Neural cell (in vitro differentiated cells): ENCODE results near the gene GPLD1. TPM values are rescaled to one million over a fixed set of nuclear protein-coding genes. Genes with fewer than 3 reads are reported as not detected.

Experiments
- H2AFZ ChIP-seq: fragments of 200-600, 300-800 bp; sonication (generic), shearing (Covaris generic); 2 replicates; pipeline ENCODE4 v1.6.0; 2014; ENCODE audit warnings: low read depth, mild to moderate bottlenecking, antibody characterized with exemption, low read length, moderate library complexity
- H3F3A ChIP-seq: fragments of 200-600 bp; shearing (Covaris generic); 2 replicates; pipeline ENCODE4 v1.6.1; 2016; ENCODE audit warnings: mild to moderate bottlenecking, moderate library complexity, mixed read lengths, antibody characterized with exemption, low read length; ENCODE audit not compliant: insufficient read depth, poor library complexity, severe bottlenecking
- H3K27ac ChIP-seq: fragments of 200-600, 300-800 bp; sonication (generic), shearing (Covaris generic); 2 replicates; pipeline ENCODE4 v1.5.1; 2014; ENCODE audit warnings: mild to moderate bottlenecking, low read length, moderate library complexity
- H3K27me3 ChIP-seq: fragments of 300-800, 200-600 bp; sonication (generic), shearing (Covaris generic); 2 replicates; pipeline ENCODE4 v1.6.0; 2014; ENCODE audit warnings: mild to moderate bottlenecking, low read depth, low read length, moderate library complexity; ENCODE audit not compliant: insufficient read depth
- H3K36me3 ChIP-seq: fragments of 300-800, 200-600 bp; sonication (generic), shearing (Covaris generic); 2 replicates; pipeline ENCODE4 v1.5.1; 2014; ENCODE audit warnings: mild to moderate bottlenecking, antibody characterized with exemption, low read length, moderate library complexity; ENCODE audit not compliant: insufficient read depth
- H3K4me2 ChIP-seq: fragments of 300-800, 200-600 bp; sonication (generic), shearing (Covaris generic); 2 replicates; pipeline ENCODE4 v1.6.0; 2014; ENCODE audit warnings: mild to moderate bottlenecking, low read length
- H3K4me3 ChIP-seq: fragments of 300-800, 200-600 bp; sonication (generic), shearing (Covaris generic); 2 replicates; pipeline ENCODE4 v1.5.1; 2014; ENCODE audit warnings: mild to moderate bottlenecking, low read length, moderate library complexity
- H3K79me2 ChIP-seq: fragments of 200-600 bp; shearing (Covaris generic); replicated peaks from 2 replicates; pipeline ENCODE4 v1.6.0; 2014; ENCODE audit warnings: mild to moderate bottlenecking, low read length, moderate library complexity; ENCODE audit not compliant: insufficient read depth
- H3K9ac ChIP-seq: fragments of 300-800, 200-600 bp; sonication (generic), shearing (Covaris generic); 2 replicates; pipeline ENCODE4 v1.6.1; 2016; ENCODE audit warnings: mild to moderate bottlenecking, low read length, mixed read lengths
- H3K9me2 ChIP-seq: fragments of 200-600 bp; shearing (Covaris generic); 2 replicates; pipeline ENCODE4 v1.6.1; 2016; ENCODE audit warnings: mild to moderate bottlenecking, low read length, mixed read lengths; ENCODE audit not compliant: insufficient read depth
- H3K9me3 ChIP-seq: fragments of 200-600, 300-800 bp; sonication (generic), shearing (Covaris generic); 2 replicates; pipeline ENCODE4 v1.6.1; 2016; ENCODE audit warnings: mild to moderate bottlenecking, mixed run types, low read length, moderate library complexity, mixed read lengths
- H4K20me1 ChIP-seq: fragments of 200-600 bp; shearing (Covaris generic); 2 replicates; pipeline ENCODE4 v1.6.1; 2016; ENCODE audit warnings: mild to moderate bottlenecking, mixed run types; ENCODE audit not compliant: insufficient read depth
- CTCF ChIP-seq: fragments of 450-650 bp; IDR thresholded peaks from 2 replicates; pipeline ENCODE4 v1.5.1; 2014; ENCODE audit warnings: antibody characterized with exemption, mild to moderate bottlenecking, moderate library complexity; ENCODE audit not compliant: poor library complexity, severe bottlenecking
- EP300 ChIP-seq: fragments of 450-650 bp; conservative IDR thresholded peaks from 2 replicates; pipeline ENCODE4 v1.6.1; 2014; ENCODE audit warnings: antibody characterized with exemption, mild to moderate bottlenecking, moderate library complexity; ENCODE audit not compliant: poor library complexity, severe bottlenecking
- EZH2 ChIP-seq: fragments of 200-600, 300-800 bp; shearing (Covaris generic), sonication (generic); IDR thresholded peaks from 2 replicates; pipeline ENCODE4 v1.6.1; 2014; ENCODE audit warnings: antibody characterized with exemption, low read length, borderline replicate concordance, mild to moderate bottlenecking; ENCODE audit not compliant: insufficient read depth, poor library complexity, severe bottlenecking
- MXI1 ChIP-seq: fragments of 450-650 bp; conservative IDR thresholded peaks from 2 replicates; pipeline ENCODE4 v1.6.1; 2014; ENCODE audit warnings: antibody characterized with exemption, mild to moderate bottlenecking; ENCODE audit not compliant: poor library complexity, severe bottlenecking
- POLR2AphosphoS5 ChIP-seq: IDR thresholded peaks from 2 replicates; pipeline ENCODE4 v1.6.1; 2012
- RAD21 ChIP-seq: fragments of 450-650 bp; conservative IDR thresholded peaks from 2 replicates; pipeline ENCODE4 v1.6.1; 2014; ENCODE audit warnings: antibody characterized with exemption, mild to moderate bottlenecking, moderate library complexity
- SMC3 ChIP-seq: fragments of 450-650 bp; conservative IDR thresholded peaks from 2 replicates; pipeline ENCODE4 v1.6.1; 2014; ENCODE audit warnings: antibody characterized with exemption, mild to moderate bottlenecking, moderate library complexity; ENCODE audit not compliant: poor library complexity
- TAF1 ChIP-seq: IDR thresholded peaks from 2 replicates; pipeline ENCODE4 v1.6.1; 2012; ENCODE audit warnings: low read depth
- polyA plus RNA-seq: library from polyadenylated mRNA; depleted of rRNA; stranded (reverse); fragments of >200 nt; gene quantifications from 2 replicates; pipeline ENCODE4 v1.2.3, GENCODE V29; 2014
- TF ChIP-seq, protein P1 (sequence below): IDR thresholded peaks from 2 replicates; pipeline ENCODE4 v1.6.1; 2012; ENCODE audit warnings: borderline replicate concordance

The GPLD1 gene
- polyA plus RNA-seq, 1 donor from 2014 or later, result 11.0 TPM

- Histone ChIP-seq H3K9me3 (no peaks in the 10 kb centered on the region), H3K27me3 (no peaks in the 10 kb centered on the region), H3K9me2 (no peaks in the 10 kb centered on the region), H4K20me1 (no peaks in the 10 kb centered on the region), H3K27ac (no peak overlapping the region), H2AFZ (no peak overlapping the region), H3K4me3 (no peak overlapping the region), H3K4me2 (no peak overlapping the region), H3F3A (no peaks in the 10 kb centered on the region), H3K36me3 (no peaks in the 10 kb centered on the region), H3K9ac (no peak overlapping the region), H3K79me2 (no peaks in the 10 kb centered on the region)
- TF ChIP-seq RAD21 (no peak), TAF1 (no peak), POLR2AphosphoS5 (no peak), MXI1 (no peak), SMC3 (no peak), EP300 (no peak), CTCF (no peak), EZH2 (no peak)
- TF ChIP-seq, protein P1, sequence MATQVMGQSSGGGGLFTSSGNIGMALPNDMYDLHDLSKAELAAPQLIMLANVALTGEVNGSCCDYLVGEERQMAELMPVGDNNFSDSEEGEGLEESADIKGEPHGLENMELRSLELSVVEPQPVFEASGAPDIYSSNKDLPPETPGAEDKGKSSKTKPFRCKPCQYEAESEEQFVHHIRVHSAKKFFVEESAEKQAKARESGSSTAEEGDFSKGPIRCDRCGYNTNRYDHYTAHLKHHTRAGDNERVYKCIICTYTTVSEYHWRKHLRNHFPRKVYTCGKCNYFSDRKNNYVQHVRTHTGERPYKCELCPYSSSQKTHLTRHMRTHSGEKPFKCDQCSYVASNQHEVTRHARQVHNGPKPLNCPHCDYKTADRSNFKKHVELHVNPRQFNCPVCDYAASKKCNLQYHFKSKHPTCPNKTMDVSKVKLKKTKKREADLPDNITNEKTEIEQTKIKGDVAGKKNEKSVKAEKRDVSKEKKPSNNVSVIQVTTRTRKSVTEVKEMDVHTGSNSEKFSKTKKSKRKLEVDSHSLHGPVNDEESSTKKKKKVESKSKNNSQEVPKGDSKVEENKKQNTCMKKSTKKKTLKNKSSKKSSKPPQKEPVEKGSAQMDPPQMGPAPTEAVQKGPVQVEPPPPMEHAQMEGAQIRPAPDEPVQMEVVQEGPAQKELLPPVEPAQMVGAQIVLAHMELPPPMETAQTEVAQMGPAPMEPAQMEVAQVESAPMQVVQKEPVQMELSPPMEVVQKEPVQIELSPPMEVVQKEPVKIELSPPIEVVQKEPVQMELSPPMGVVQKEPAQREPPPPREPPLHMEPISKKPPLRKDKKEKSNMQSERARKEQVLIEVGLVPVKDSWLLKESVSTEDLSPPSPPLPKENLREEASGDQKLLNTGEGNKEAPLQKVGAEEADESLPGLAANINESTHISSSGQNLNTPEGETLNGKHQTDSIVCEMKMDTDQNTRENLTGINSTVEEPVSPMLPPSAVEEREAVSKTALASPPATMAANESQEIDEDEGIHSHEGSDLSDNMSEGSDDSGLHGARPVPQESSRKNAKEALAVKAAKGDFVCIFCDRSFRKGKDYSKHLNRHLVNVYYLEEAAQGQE, result no peak
These were observed 49.4 kb downstream of the GPLD1 start for GRCh38 chr6:24439858-24440539.

DNA sequence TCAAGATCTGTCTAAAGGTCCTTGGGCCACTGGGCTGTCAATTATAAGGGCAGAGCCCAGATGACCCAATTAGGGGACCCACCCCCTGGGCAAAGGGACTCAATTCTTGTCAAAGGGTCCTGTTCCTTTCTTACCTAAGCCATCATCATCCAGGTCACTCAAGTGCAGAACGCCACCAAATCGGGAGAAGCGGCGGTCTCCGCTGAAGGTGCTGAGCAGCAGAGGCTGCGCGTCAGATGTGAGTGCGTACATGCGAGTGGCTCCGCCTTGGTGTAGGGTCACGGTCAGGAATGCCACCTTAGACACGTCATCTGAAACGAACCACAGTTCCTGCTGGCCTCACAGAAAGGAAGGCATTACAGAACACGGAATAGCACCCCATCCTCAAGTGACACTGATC lies 52.4 kb downstream of the GPLD1 start:
- Histone ChIP-seq H3K9me2 (no peaks in the 10 kb centered on the region), H3K27me3 (no peaks in the 10 kb centered on the region), H3K9ac (no peak overlapping the region), H3K9me3 (no peaks in the 10 kb centered on the region), H4K20me1 (no peaks in the 10 kb centered on the region), H2AFZ (no peak overlapping the region), H3F3A (no peaks in the 10 kb centered on the region), H3K36me3 (no peaks in the 10 kb centered on the region), H3K4me3 (no peak overlapping the region), H3K4me2 (no peak overlapping the region), H3K79me2 (no peaks in the 10 kb centered on the region), H3K27ac (no peak overlapping the region)
- no peak for TF ChIP-seq TAF1
- no peak for TF ChIP-seq POLR2AphosphoS5
- no peak for TF ChIP-seq CTCF
- TF ChIP-seq, protein P1, result no peak
